HG02678 (cell line): ENCODE data around the gene ANKRD65.
"Not testable (repeated sequence)": the region's sequence is repeated elsewhere in the genome, so short reads cannot be mapped to it uniquely, and the experiment has no call there.

ENCODE experiments used
- ATAC-seq: cut with Tn5 transposase; IDR thresholded peaks from one replicate; pipeline ENCODE4 v1.9.1; 2021; ENCODE audit warnings: mild to moderate bottlenecking, moderate library complexity; ENCODE audit not compliant: unreplicated experiment

Gene ANKRD65

DNA sequence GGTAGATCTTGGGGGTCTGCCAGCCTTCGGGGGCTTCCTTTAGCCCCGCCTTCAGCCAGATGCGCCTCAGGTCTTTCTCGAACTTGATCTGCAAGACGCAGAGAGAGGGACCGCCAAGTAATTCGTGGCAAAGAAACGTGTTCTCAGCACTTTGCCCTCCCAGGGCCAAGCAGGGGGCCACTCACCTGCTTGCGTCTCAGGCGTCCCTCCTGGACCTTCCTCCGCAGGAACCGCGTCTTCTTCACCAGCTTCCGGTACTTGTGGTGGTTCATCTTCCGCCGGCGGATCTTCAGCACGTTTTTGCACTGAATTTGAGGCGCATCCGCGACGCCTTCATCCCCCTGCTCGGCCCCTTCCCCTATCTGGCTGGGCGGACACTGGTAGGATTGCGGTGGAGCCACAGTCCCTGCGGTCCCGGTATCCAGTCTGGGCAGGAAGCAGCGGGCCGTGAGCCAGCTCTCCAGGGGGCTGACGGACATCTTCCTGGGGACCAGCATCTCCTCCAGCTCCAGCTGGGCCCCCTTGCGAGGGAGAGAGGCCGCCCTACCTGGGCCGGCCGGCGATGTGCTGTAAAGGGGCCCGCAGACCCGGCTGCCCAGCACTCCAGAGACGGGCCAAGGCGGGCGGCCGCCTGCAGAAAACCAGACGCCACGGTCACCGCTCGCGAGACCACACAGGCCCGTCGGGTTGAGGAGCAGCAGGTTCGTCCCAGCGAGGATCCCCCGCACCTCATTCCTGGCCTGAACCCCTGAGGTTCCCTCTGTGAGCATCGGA, 47.1 kb downstream of the ANKRD65 start:
- no peak for ATAC-seq

DNA sequence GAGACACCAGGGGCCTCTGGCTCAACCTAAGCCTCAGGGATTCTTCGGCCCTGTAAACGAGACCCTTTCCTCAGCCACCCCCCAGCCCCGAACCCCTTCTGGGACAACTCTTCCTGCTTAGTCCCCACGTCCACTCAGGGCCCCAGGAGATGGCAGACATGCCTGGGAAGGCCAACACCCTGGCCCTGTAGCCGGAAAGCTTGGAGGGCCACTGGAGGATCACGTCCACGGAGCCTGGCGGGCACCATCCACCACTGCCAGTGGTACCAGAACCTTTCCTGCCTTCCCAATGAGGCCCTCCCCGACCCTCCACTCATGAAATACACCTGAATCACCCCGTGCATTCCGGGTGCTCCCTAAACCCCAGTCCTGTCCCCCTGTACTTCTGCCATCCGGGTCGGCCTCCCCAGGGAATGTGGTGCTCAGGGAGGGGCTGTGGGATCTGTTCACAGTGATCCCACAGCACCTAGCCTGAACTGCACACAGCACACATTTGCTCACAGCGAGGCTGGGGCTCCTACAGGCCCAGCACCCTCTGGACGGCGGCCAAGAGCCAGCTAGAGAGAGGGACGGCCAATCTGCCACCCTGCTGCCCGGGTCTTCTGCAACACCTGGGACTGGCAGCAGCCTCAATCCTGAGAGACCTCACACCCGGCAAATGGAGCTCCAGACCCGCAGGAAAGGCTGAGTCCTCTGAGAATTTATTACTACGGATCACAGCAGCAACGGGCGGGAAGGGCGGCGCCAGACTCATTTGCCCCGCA, 47.8 kb downstream of the ANKRD65 start:
- no peak for ATAC-seq

DNA sequence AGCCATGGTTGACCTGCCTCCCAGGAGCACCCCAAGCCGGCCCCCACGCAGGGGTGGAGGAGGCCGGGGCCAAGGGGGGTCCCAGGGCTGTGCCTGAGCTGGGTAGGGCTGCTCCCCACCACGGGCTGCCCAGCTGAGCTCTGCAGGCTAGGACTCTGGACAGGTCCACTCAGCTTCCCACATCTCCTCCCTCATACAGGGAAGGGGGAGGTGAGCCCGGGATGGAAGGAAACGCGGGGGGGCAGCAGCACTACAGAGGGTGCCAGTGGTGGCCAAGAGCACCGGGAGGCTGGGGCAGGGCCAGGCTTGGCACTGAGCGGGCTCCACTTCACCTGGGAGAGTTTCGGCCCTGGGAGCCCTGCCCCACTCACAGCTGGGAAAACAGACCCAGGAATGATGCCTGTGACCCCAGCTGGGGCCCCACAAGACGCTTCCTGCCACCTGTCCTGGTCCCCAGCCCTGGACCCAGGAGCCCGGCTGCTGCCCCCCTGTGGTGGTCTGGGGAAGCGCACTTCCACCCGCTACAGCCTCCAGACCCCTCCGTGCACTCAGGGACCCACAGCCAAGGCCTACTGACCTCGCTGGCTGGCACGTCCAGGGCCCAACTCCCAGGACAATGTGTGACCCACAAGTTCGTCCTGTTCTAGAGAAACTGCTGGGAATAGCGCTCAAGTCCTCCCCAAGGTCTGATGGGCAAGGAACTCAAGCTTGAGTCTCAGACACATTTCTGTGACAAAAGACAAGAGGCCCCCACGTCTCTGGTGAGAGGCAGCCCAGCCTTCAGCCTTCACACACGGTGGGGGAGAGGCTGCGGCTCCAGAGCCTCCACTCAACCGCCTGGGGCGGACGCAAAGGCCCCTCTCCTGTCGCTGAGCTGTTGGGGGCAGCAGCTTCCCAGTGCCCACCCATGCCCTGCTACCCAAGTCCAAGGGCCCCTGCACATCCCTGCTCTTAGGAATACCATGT, 49.0 kb downstream of the ANKRD65 start:
- no peak for ATAC-seq

DNA sequence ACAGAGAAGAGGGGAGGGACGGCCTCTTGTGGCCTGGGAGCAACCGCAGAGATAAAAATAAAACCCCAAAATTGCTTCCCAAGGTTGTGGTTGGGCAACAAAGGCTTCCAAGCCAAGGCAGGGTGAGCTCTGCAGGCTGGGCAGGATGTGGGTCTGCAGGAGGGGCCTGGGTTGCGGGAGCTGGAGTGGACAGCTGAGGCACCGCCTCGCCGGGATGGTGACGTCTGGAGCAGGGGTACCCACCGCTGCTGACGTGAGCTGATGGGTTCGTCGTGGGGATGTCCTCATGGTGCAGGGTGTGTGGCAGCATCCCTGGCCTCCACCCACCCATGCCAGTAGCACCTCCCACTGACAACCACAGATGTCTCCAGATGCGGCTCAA, 49.7 kb downstream of the ANKRD65 start:
- no peak for ATAC-seq

DNA sequence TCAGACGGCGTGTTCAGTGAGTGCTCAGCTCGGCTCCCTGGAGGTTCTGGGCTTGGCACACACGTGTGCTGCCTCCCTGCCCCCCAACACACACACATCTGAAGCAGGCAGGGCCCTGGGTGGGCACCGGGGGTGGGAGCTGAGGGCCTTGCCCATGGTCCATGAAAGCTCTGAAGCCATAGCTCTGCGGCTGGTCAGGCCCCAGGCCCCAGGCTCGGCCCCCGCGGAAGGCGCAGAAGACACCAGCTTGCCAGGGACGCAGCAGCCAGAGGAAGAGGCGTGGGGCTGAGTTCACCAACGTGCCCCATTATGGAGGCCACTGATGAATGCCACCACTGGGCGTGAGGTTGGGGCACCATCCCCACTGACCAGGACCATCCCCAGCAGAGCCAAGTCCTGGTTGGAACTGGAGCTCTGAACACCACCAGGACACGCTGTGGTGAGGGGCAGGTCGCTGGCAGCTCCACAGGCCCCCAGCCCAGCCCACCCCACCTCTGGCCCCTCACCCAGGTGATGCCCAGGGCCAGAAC, 50.2 kb downstream of the ANKRD65 start:
- no peak for ATAC-seq

DNA sequence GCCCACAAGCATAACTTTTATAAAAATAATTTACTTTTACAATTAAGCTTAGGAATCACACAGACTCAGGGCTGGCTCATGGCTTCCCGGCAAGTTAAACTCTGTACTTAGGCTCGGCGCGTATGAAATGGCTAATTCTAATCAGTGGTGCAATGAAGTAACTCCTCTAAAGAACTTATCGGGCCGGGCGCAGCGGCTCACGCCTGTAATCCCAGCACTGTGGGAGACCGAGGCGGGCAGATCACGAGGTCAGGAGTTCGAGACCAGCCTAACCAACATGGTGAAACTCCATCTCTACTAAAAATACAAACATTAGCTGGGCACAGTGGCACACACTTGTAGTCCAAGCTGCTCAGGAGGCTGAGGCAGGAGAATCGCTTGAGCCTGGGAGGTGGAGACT, 51.0 kb downstream of the ANKRD65 start:
- not testable (repeated sequence) for ATAC-seq
